Activated CD4-positive, alpha-beta T cell treated with anti-CD3 and anti-CD28 coated beads, Interleukin-10, Interleukin-2, amounts not matched to agents 100 ng/mL and 50 ng/mL, durations not matched to agents 16 hours and 8 hours (primary cell): Measurements from ENCODE around the gene LKAAEAR1.
"Not testable (repeated sequence)": the region's sequence is repeated elsewhere in the genome, so short reads cannot be mapped to it uniquely, and the experiment has no call there.

ENCODE experiments used
- DNase-seq: peaks from one replicate; pipeline ENCODE4 v3.0.0-alpha.2; 2020

The LKAAEAR1 gene

DNA sequence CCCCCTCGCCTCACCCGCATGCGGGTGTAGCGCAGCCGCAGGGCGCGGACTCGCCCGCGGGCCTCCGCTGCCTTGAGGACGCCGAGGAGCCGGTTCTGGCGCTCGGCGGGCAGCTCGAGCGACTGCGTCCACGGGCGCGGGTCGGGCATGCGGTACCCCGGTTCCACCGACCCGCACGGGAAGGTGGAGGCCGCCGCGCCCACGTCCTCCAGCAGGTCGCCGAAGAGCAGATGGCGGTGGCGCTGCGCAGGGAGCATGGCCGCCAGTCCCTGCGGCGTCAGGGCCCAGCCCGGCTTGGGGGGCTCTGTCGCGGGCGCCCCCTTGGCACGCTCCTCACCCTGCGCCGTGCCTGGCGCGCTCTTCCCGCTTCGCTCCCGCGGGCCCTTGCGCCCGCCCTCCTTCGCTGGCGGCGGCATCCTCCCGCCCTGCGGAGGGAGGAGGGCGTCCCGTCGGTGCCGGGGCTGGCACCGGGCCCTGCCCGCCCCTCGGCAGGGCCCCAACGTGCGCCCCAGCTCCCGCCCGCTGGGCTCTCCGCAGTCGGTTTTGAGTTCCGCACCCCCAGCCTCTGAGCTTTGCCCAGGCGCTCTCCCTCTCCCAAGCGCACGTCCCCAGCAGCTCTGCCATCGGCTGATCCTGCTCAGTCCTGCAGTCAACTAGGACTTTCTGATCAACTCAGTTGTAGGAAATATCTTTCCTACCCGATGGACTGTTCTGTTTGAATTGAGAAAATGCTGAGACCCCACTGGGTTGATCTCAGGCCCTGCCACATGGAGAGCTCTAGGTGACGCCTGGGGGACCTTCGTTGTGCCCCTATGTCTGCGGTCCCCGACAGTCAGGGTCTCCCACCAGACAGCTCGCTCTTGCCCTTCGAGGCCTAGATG lies at the start of gene LKAAEAR1:
LKAAEAR1 (minus strand) TSS at position 595 of the 881 bp plus-strand sequence; CDS start at position 416, 179 bp downstream.
- no peak for DNase-seq

GRCh38 chr20:64131406-64131805 lies 47.2 kb upstream of the LKAAEAR1 start:
- DNase-seq, result peak; percentile 13

DNA sequence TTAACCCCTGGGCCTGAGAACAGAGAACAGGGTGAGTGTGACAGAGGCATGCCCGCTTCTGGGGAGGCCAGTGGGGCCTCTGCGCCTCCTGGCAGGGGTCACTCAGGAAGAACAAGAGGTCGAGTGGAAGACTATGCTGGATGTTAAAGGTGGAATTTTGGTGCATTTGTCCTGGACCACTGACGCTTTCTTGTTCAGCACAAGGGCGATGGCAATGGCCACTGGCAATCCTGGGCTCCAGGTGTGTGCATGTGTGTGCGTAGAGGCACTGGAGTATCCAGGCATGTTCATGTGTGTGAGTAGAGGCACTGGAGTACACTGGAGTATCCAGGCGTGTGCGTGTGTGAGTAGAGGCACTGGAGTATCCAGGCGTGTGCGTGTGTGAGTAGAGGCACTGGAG lies 46.7 kb upstream of the LKAAEAR1 start:
- no peak for DNase-seq

DNA sequence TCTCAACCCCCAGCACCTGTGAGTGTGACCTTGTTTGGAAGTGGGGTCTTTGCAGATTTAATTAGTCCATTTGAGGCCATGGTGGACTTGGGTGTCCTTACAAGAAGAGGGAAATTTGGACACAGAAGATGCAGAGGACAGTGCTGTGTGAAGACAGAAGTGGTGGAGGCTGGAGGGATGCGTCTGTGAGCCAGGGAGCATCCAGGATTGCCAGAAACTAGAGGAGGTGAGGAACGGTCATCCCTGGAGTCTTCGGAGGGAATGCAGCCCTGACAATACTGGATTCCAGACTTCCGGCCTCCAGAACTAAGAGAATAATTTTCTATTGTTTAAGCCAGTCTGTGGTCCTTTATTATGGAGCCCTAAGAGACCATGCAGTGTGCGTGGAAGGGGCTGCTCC lies 46.1 kb upstream of the LKAAEAR1 start:
- no peak for DNase-seq

DNA sequence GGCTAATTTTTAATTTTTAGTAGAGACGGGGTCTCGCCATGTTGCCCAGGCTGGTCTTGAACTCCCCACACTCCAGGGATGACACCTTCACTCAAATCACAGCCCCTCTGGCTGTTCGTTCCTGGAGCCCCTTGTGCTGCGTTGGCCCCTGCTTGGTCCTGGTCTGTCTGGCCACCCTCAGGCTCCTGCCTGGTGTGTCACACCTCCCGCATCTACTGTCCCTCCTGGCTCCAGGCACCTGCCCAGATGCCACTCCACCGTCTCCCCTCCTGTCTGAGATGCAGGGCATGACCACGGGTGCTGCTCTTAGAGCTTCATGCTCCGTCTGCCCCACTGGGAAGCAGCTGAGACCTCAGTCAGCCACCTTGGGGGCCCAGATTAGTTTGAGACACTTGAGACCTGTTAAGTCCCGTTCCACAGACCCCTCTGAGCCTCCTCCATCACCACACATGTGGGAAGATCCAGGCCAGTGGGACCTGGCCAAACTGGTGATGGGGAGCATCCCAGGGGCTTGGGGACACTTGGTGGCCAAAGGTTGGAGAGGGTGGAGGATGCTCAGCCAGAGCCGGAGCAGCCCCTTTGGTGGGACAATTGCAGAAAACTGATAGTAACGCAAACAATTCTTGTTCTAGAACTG lies 45.1 kb upstream of the LKAAEAR1 start:
- DNase-seq, result no peak

DNA sequence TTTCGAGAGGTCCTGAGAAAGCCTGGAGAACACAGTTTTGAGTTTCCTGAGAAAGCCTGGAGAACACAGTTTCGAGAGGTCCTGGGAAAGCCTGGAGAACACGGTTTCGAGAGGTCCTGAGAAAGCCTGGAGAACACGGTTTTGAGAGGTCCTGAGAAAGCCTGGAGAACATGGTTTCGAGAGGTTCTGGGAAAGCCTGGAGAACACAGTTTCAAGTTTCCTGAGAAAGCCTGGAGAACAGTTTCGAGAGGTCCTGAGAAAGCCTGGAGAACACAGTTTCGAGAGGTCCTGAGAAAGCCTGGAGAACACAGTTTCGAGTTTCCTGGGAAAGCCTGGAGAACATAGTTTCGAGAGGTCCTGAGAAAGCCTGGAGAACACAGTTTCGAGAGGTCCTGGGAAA lies 39.3 kb upstream of the LKAAEAR1 start:
- DNase-seq, result not testable (repeated sequence)

- DNase-seq, result not testable (repeated sequence)
Observed at GRCh38 chr20:64122927-64123326, 38.7 kb upstream of the LKAAEAR1 start.

DNA sequence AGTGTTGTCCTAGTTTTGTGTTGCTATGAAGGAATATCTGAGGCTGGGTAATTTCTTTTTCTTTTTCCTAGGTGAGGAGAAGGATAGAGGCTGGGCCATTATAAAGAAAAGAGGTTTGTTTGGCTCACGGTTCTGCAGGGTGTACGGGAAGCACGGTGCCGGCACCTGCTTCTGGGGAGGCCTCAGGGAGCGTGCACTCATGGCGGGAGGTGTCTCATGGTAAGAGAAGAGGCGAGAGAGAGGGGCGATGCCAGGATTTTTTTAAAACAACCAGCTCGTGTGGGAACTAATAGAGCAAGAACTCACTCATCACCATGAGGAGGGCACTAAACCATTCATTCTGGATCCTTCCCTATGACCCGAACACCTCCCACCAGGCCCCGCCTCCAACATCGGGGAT lies 37.4 kb upstream of the LKAAEAR1 start:
- no peak for DNase-seq

- no peak for DNase-seq
Observed at GRCh38 chr20:64119681-64120341, 35.6 kb upstream of the LKAAEAR1 start.

GRCh38 chr20:64119301-64119680 lies 35.1 kb upstream of the LKAAEAR1 start:
- DNase-seq, result no peak

- DNase-seq, result not testable (repeated sequence)
Observed at GRCh38 chr20:64117432-64117777, 33.2 kb upstream of the LKAAEAR1 start.

- no peak for DNase-seq
Observed at GRCh38 chr20:64116541-64117431, 32.6 kb upstream of the LKAAEAR1 start.

DNA sequence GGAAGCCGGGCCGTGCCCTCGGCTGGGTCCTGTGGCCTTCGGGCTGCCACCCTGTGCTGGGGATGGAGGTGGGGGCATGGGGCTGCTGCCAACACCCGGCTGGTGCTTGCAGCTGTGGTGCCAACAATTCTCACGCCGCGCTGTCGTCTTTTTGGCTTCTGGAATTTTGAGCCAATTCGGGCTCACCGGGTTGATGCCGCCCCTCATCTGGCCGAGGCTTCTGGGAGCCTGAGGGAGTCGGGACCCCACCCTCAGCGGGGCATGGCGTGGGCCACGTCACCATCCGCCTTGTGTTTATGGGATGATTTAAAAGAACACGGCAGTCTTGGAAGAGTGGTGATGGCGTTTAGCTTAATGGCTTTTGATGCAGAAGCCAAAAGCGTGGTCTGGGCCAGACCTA lies 31.8 kb upstream of the LKAAEAR1 start:
- DNase-seq, result no peak

- no peak for DNase-seq
Observed at GRCh38 chr20:64115171-64115911, 31.1 kb upstream of the LKAAEAR1 start.

DNA sequence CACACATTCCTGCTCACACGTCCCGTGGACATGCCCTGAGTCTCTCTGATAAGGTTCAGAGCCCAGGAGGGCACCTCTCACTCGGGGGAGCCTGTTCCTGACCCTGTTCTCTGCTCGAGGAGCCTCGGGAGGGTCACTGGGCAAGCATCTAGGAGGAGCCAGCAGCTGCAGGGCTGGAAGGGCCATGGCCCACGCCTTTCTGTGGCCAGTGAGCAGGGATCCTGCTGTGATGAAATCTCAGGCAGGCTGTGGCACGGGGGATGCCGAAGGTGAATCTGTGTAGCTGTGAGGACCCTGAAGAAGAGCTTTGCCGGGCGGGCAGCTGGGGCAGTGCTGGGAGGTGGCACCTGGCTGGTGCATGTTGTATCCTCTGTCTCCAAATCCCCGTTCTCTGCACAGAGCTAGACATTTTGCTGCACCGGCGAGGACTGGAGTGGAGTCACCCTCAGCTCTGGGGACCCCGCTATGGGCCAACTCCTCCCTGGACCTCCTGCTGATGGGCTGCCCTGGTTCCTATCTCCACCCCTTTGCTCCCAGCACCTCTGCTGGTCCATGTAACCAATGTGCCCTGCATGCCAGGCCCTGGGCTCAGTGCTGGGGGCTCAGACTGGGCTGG lies 30.3 kb upstream of the LKAAEAR1 start:
- DNase-seq, result no peak

- no peak for DNase-seq
Observed at GRCh38 chr20:64113796-64114355, 29.7 kb upstream of the LKAAEAR1 start.

GRCh38 chr20:64113444-64113775 lies 29.2 kb upstream of the LKAAEAR1 start:
- no peak for DNase-seq

DNA sequence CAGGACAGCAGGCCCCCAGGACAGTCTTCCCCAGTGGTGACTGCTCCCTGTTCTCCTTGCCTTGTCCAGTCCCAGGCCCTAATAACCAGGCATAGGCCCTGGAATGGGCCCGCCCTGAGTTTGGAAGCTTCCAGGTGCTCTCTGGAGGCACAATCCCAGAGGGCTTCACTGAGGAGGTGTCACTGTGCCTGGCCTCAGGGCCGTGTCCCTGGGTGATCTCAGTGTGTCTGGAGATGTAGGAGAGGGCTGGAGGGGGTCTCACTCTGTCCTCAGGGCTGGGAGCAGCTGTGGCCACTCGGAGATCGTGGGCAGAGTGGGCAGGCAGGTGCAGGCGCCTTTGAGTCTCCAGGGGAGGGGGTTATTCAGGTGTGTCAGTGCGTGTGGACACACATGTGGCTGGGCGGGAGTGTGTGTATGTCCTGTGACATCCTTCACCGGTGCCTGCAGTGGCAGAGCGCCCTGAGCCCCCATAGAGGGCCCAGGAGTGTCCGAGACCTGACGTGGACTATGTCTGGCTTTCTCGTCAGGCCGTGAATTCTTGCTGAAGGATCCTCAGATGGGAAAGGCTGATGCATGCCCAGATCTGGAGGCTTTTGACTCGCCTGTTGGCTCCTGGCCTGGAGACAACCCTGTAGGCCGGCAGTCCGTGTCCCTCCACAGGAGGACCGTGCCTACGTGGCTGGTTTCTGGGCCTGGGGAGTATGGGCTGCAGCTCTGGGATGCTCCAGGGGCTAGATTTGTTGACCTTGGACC lies 28.7 kb upstream of the LKAAEAR1 start:
- no peak for DNase-seq

- no peak for DNase-seq
Observed at GRCh38 chr20:64111841-64112641, 27.8 kb upstream of the LKAAEAR1 start.
